ENCODE results near the gene CFAP299.

DNA sequence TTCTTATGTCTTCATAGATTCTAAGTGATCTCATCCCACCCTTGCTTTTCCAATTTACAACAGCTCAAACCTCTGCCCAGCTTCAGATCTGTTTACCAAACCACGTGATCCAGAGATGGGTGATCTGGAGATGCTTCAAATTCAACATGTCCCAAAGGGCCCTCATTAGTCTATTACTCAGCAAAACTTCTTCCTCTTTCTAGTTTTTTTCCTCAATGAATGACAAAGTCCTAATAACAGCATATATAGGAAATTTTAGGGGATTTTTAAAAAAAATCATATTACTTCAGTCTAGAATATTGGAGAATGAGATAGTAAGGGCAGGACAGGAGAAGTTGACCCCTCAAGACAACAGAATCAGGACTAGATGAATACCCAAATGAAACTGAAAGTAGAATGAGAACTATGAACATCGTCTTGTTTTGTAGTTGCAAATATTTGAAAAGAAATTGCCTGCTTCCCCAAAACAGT is 127.1 kb downstream of the CFAP299 start:
- TF ChIP-seq, protein P1, sequence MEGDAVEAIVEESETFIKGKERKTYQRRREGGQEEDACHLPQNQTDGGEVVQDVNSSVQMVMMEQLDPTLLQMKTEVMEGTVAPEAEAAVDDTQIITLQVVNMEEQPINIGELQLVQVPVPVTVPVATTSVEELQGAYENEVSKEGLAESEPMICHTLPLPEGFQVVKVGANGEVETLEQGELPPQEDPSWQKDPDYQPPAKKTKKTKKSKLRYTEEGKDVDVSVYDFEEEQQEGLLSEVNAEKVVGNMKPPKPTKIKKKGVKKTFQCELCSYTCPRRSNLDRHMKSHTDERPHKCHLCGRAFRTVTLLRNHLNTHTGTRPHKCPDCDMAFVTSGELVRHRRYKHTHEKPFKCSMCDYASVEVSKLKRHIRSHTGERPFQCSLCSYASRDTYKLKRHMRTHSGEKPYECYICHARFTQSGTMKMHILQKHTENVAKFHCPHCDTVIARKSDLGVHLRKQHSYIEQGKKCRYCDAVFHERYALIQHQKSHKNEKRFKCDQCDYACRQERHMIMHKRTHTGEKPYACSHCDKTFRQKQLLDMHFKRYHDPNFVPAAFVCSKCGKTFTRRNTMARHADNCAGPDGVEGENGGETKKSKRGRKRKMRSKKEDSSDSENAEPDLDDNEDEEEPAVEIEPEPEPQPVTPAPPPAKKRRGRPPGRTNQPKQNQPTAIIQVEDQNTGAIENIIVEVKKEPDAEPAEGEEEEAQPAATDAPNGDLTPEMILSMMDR (IDR thresholded peaks at IDR 0.05), result no peak
- TF ChIP-seq POLR2A (IDR thresholded peaks at IDR 0.05), result no peak
